IPS-20b (cell line): Measurements from ENCODE around the gene TRERF1.

ENCODE experiments used
- H3K27ac ChIP-seq: one replicate; pipeline ENCODE4 v1.5.1; 2013; ENCODE audit warnings: low read length
- H3K27me3 ChIP-seq: 2 replicates; pipeline ENCODE4 v1.6.1; 2013; ENCODE audit warnings: mild to moderate bottlenecking, low read length, inconsistent platforms; ENCODE audit not compliant: insufficient read depth
- H3K36me3 ChIP-seq: 2 replicates; pipeline ENCODE4 v1.6.1; 2013; ENCODE audit warnings: low read depth, mild to moderate bottlenecking, inconsistent platforms, low read length, moderate library complexity; ENCODE audit not compliant: insufficient read depth
- H3K4me1 ChIP-seq: 2 replicates; pipeline ENCODE4 v1.6.1; 2013; ENCODE audit warnings: mild to moderate bottlenecking, control low read depth, inconsistent platforms, low read length, moderate library complexity; ENCODE audit not compliant: insufficient read depth
- H3K4me3 ChIP-seq: 2 replicates; pipeline ENCODE4 v1.5.1; 2013; ENCODE audit warnings: mild to moderate bottlenecking, low read length, inconsistent platforms
- H3K9ac ChIP-seq: 2 replicates; pipeline ENCODE4 v1.6.1; 2013; ENCODE audit warnings: low read depth, mild to moderate bottlenecking, inconsistent platforms, low read length, moderate library complexity
- H3K9me3 ChIP-seq: 2 replicates; pipeline ENCODE4 v1.6.1; 2013; ENCODE audit warnings: mild to moderate bottlenecking, low read depth, low read length, inconsistent platforms; ENCODE audit not compliant: insufficient read depth

The TRERF1 gene

DNA sequence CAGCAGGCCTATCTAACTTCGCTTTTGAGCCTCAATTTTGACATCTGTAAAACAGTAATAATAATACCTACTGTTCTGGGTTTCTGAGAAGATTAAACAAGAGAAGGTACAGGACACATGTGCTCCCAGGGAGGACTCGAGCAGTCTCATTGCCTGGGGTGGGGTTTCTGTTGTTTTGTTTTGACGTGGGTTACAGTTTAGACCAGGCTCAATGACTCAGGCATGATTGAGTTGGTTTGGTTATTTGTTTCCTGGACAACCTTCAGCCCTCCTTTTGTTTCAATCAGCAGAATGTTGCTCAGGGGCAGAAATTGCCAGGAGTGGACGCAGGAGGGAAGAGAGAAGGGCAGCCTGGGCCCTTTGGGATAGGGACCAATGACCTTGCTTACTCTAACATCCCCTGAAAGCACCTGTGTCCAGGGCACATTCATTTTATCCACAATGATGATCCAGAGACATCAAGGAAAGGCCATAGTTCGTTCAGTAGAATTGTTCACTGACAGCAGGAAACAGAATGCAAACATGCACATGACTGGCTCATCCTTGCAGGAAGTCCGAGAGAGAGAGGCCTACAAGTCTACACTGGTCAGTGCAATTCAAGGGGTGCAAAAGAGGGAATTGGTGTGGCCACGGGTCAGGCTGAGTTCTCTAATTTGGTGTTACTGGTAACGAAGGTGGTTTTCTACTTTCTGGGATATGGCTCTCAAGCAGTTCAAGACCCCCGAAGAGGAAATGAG, 159.6 kb downstream of the TRERF1 start:
- Histone ChIP-seq H3K9me3 (no peaks in the 10 kb centered on the region), H3K36me3 (0 out of 2 replicates have a peak, but pooled peaks cover 3% of the 10 kb centered on the region), H3K4me1 (no peaks in the 10 kb centered on the region), H3K27me3 (no peaks in the 10 kb centered on the region), H3K27ac (no peak overlapping the region), H3K9ac (no peak overlapping the region), H3K4me3 (no peak overlapping the region)

DNA sequence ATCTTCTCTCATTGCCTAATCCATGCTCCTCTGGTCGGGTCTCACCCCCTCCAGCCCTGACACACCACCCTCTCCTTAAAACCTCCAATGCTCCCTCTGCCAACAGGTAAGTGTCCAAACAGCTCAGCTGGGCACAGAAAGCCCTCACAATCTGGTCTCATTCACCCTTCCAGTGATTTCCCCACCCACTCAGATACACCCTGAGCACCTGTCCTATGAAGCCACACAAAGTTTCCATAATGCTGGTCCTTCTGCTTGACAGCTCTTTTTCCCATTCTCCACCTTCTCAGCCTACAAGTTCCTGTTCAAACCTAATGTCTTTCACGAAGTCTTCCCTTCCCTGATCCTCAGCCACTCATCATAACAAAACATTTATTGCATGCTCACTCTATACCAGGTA, 164.0 kb downstream of the TRERF1 start:
- no peak overlapping the region for H3K4me3 ChIP-seq
- no peak overlapping the region for H3K9ac ChIP-seq

GRCh38 chr6:42281570-42281969, 170.2 kb downstream of the TRERF1 start:
- Histone ChIP-seq H3K36me3 (peaks cover 5% of the 10 kb centered on the region; the same call in 1 of the 2 replicates), H3K27ac (no peak overlapping the region), H3K4me1 (no peaks in the 10 kb centered on the region; the same call in 1 of the 2 replicates)

More for the DNA sequence above, 164.0 kb downstream of the TRERF1 start:
- Histone ChIP-seq H3K36me3 (no peaks in the 10 kb centered on the region), H3K4me1 (no peaks in the 10 kb centered on the region), H3K27ac (no peak overlapping the region), H3K27me3 (no peaks in the 10 kb centered on the region), H3K9me3 (no peaks in the 10 kb centered on the region)

DNA sequence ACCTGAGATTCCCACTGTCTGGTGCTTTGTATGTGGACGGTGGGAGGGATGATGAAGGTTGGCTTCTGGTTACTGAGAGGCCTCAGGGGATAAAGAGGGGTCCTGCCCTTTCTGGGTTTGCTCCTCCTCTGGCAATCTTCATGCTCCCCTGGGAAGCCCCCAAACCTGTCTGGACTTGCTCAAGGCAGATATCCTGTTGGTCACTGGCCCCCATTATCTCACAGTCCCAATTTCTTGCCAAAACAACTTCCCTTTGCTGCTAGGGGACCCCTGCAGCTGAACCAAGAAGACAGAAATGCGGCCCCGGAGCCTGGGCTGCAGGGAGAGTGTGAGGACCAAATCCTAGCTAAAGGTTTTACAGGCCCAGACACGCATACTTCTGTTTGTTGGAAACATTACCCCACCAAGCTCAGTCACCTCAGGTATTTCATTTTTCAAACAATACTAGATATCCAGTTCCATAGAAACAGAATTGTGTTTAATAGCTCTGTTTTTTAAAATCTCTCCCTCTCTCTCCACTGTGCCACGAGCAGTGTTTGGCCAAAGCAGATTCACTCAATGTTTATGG, 170.7 kb downstream of the TRERF1 start:
- no peaks in the 10 kb centered on the region; the same call in 1 of the 2 replicates for H3K4me1 ChIP-seq
- no peak overlapping the region for H3K4me3 ChIP-seq
- no peak overlapping the region for H3K9ac ChIP-seq
- H3K36me3 ChIP-seq, result peaks cover 5% of the 10 kb centered on the region; the same call in 1 of the 2 replicates
- H3K27me3 ChIP-seq, result no peaks in the 10 kb centered on the region
- H3K27ac ChIP-seq, result no peak overlapping the region
- H3K9me3 ChIP-seq, result no peaks in the 10 kb centered on the region

More at GRCh38 chr6:42281570-42281969, 170.2 kb downstream of the TRERF1 start:
- H3K9ac ChIP-seq, result no peak overlapping the region
- no peaks in the 10 kb centered on the region for H3K9me3 ChIP-seq
- no peak overlapping the region for H3K4me3 ChIP-seq
- no peaks in the 10 kb centered on the region for H3K27me3 ChIP-seq

- Histone ChIP-seq H3K4me1 (no peaks in the 10 kb centered on the region; the same call in 1 of the 2 replicates), H3K9me3 (no peaks in the 10 kb centered on the region), H3K27ac (no peak overlapping the region), H3K9ac (no peak overlapping the region), H3K4me3 (no peak overlapping the region), H3K36me3 (peaks cover 5% of the 10 kb centered on the region; the same call in 1 of the 2 replicates), H3K27me3 (no peaks in the 10 kb centered on the region)
Measured at GRCh38 chr6:42279966-42280629, 171.6 kb downstream of the TRERF1 start.

- Histone ChIP-seq H3K4me3 (no peak overlapping the region), H3K36me3 (peaks cover 5% of the 10 kb centered on the region; the same call in 1 of the 2 replicates), H3K4me1 (no peaks in the 10 kb centered on the region; the same call in 1 of the 2 replicates), H3K9me3 (no peaks in the 10 kb centered on the region), H3K27ac (no peak overlapping the region), H3K9ac (no peak overlapping the region), H3K27me3 (no peaks in the 10 kb centered on the region)
Measured at GRCh38 chr6:42279144-42279781, 172.5 kb downstream of the TRERF1 start.

GRCh38 chr6:42278131-42278853, 173.4 kb downstream of the TRERF1 start:
- H3K4me1 ChIP-seq, result no peaks in the 10 kb centered on the region; the same call in 1 of the 2 replicates
- H3K9me3 ChIP-seq, result no peaks in the 10 kb centered on the region
- peaks cover 5% of the 10 kb centered on the region; the same call in 1 of the 2 replicates for H3K36me3 ChIP-seq
- no peak overlapping the region for H3K27ac ChIP-seq
- H3K4me3 ChIP-seq, result no peak overlapping the region
- H3K27me3 ChIP-seq, result no peaks in the 10 kb centered on the region
- no peak overlapping the region for H3K9ac ChIP-seq

DNA sequence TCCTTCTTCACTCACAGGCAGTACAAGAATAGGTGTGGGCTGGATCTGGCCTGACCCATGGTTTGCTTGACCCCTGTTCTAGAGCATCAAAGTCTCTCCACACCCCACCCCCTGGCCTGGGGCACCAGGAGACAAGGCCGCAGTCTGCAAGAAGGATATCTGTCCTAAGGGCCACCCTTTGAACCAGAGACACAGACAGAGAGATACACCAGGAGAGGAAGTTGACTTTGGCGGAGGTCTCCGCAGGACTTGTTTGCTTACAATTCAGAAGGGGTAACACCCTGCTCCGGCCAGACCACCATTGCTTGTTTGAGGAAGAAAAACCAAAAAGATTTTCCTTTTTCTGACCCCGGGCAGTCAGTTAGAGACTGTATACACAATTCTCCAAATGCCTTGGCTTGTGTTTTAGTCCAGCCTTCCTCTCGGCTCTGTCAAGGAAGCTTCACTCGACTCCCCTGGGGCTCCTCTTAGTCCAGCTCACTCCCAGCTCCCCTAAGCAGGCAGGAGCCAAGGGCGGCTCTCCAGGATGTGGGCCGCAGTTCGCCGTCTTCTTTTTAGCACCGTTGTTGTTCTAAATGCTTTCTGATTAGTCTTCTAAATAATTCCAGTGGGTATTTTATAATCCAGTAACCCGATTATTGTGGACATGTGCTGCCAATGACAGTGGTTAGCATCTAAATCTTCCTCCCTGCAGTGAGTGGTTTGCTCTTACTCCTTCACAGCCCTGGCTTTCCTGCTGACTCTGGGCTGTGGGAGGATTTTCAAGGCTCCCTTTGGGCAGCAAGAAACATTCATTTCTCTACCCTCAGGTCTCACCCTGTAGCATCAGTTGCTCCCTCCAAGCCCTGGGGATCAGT, 175.5 kb downstream of the TRERF1 start:
- no peaks in the 10 kb centered on the region for H3K9me3 ChIP-seq
- no peak overlapping the region for H3K9ac ChIP-seq
- H3K4me3 ChIP-seq, result no peak overlapping the region
- H3K27ac ChIP-seq, result no peak overlapping the region
- no peaks in the 10 kb centered on the region for H3K27me3 ChIP-seq
- no peaks in the 10 kb centered on the region; the same call in 1 of the 2 replicates for H3K4me1 ChIP-seq
- peaks cover 5% of the 10 kb centered on the region; the same call in 1 of the 2 replicates for H3K36me3 ChIP-seq

- Histone ChIP-seq H3K4me3 (no peak overlapping the region), H3K27ac (no peak overlapping the region), H3K9ac (no peak overlapping the region), H3K9me3 (no peaks in the 10 kb centered on the region), H3K36me3 (peaks cover 5% of the 10 kb centered on the region; the same call in 1 of the 2 replicates), H3K4me1 (no peaks in the 10 kb centered on the region), H3K27me3 (no peaks in the 10 kb centered on the region)
Measured at GRCh38 chr6:42275376-42276033, 176.2 kb downstream of the TRERF1 start.

- Histone ChIP-seq H3K27me3 (no peaks in the 10 kb centered on the region), H3K9ac (no peak overlapping the region), H3K36me3 (peaks cover 5% of the 10 kb centered on the region; the same call in 1 of the 2 replicates), H3K4me3 (no peak overlapping the region), H3K9me3 (no peaks in the 10 kb centered on the region), H3K4me1 (peaks cover 4% of the 10 kb centered on the region; the same call in 1 of the 2 replicates), H3K27ac (no peak overlapping the region)
Measured at GRCh38 chr6:42274898-42275297, 176.8 kb downstream of the TRERF1 start.
